Mesenchymal stem cell (in vitro differentiated cells and primary cell): ENCODE measurements around the gene PPM1N. TPM values are rescaled to one million over a fixed set of nuclear protein-coding genes. Genes with fewer than 3 reads are reported as not detected.

Experiments used
- DNase-seq: peaks from one replicate; pipeline ENCODE4 v3.0.0-alpha.2; 2013
- H2AFZ ChIP-seq: one replicate; pipeline ENCODE4 v1.6.1; 2013; ENCODE audit warnings: low read depth, mild to moderate bottlenecking, control low read depth, inconsistent platforms, low read length, moderate library complexity
- H2AK5ac ChIP-seq: 2 replicates; pipeline ENCODE4 v1.6.1; 2013; ENCODE audit warnings: low read length, moderate library complexity, mild to moderate bottlenecking, inconsistent platforms; ENCODE audit not compliant: severe bottlenecking
- H2BK120ac ChIP-seq: one replicate; pipeline ENCODE4 v1.6.1; 2013; ENCODE audit warnings: low read depth, mild to moderate bottlenecking, inconsistent platforms, low read length, moderate library complexity
- H2BK12ac ChIP-seq, 2 experiments: one replicate each; pipeline ENCODE4 v1.6.1; 2013; ENCODE audit warnings: inconsistent platforms in 2 of 2, low read length in 2 of 2, mild to moderate bottlenecking in 2 of 2, moderate library complexity in 2 of 2, control low read depth in 1 of 2
- H2BK15ac ChIP-seq: one replicate; pipeline ENCODE4 v1.6.1; 2013; ENCODE audit warnings: mild to moderate bottlenecking, low read depth, inconsistent platforms; ENCODE audit not compliant: poor library complexity, severe bottlenecking
- H2BK5ac ChIP-seq: 2 replicates; pipeline ENCODE4 v1.6.1; 2013; ENCODE audit warnings: low read depth, mild to moderate bottlenecking, low read length, control low read depth, inconsistent platforms; ENCODE audit not compliant: poor library complexity, severe bottlenecking
- H3K14ac ChIP-seq, 2 experiments: one replicate each; pipeline ENCODE4 v1.6.1; 2013; ENCODE audit warnings: inconsistent platforms in 2 of 2, low read length in 2 of 2, control low read depth in 1 of 2, mild to moderate bottlenecking in 1 of 2, moderate library complexity in 1 of 2
- H3K18ac ChIP-seq, 2 experiments: one replicate each; pipeline ENCODE4 v1.6.1; 2013; ENCODE audit warnings: inconsistent platforms in 2 of 2, low read length in 2 of 2, control low read depth in 1 of 2, low read depth in 1 of 2, mild to moderate bottlenecking in 1 of 2
- H3K23ac ChIP-seq, 2 experiments: one replicate each; pipeline ENCODE4 v1.6.1; 2013; ENCODE audit warnings: inconsistent platforms in 2 of 2, low read length in 2 of 2, mild to moderate bottlenecking in 2 of 2, moderate library complexity in 2 of 2, control low read depth in 1 of 2
- H3K27ac ChIP-seq: 2 replicates; pipeline ENCODE4 v1.5.1; 2013; ENCODE audit warnings: mild to moderate bottlenecking, moderate library complexity, low read length, control low read depth, inconsistent platforms; ENCODE audit not compliant: poor library complexity, severe bottlenecking
- H3K27me3 ChIP-seq, 2 experiments: 2 replicates each; pipeline versions ENCODE4 v1.6.1 to v1.7.0; 2013; ENCODE audit warnings: low read length in 2 of 2, mild to moderate bottlenecking in 2 of 2, moderate library complexity in 2 of 2, control low read depth in 1 of 2, inconsistent platforms in 1 of 2; ENCODE audit not compliant: control insufficient read depth in 1 of 2, insufficient read depth in 1 of 2
- H3K36me3 ChIP-seq, 2 experiments: 2 replicates each; pipeline versions ENCODE4 v1.6.1 to v1.7.0; 2013; ENCODE audit warnings: low read length in 2 of 2, control low read depth in 1 of 2, inconsistent platforms in 1 of 2, low read depth in 1 of 2, mild to moderate bottlenecking in 1 of 2; ENCODE audit not compliant: insufficient read depth in 2 of 2, control insufficient read depth in 1 of 2
- H3K4ac ChIP-seq, 2 experiments: one replicate each; pipeline ENCODE4 v1.6.1; 2013; ENCODE audit warnings: inconsistent platforms in 2 of 2, low read length in 2 of 2, mild to moderate bottlenecking in 2 of 2, moderate library complexity in 2 of 2, control low read depth in 1 of 2, low read depth in 1 of 2
- H3K4me1 ChIP-seq: 2 replicates; pipeline ENCODE4 v1.6.1; 2013; ENCODE audit warnings: low read depth, low read length, control low read depth; ENCODE audit not compliant: control insufficient read depth, insufficient read depth
- H3K4me2 ChIP-seq: 2 replicates; pipeline ENCODE4 v1.6.1; 2013; ENCODE audit warnings: low read length, mild to moderate bottlenecking, inconsistent platforms; ENCODE audit not compliant: poor library complexity, severe bottlenecking
- H3K4me3 ChIP-seq, 2 experiments: 2 replicates each; pipeline versions ENCODE4 v1.5.1 to v1.7.0; 2013; ENCODE audit warnings: low read length in 2 of 2, mild to moderate bottlenecking in 2 of 2, control low read depth in 1 of 2, low read depth in 1 of 2; ENCODE audit not compliant: insufficient read depth in 1 of 2
- H3K79me1 ChIP-seq: replicated peaks from 2 replicates; pipeline ENCODE4 v1.6.1; 2013; ENCODE audit warnings: mild to moderate bottlenecking, control low read depth, low read length, inconsistent platforms; ENCODE audit not compliant: poor library complexity, severe bottlenecking
- H3K9ac ChIP-seq: 2 replicates; pipeline ENCODE4 v1.7.0; 2013; ENCODE audit warnings: mild to moderate bottlenecking, low read length, moderate library complexity
- H3K9me3 ChIP-seq: 2 replicates; pipeline ENCODE4 v1.7.0; 2013; ENCODE audit warnings: mild to moderate bottlenecking, low read length; ENCODE audit not compliant: control insufficient read depth
- H4K8ac ChIP-seq: one replicate; pipeline ENCODE4 v1.6.1; 2013; ENCODE audit warnings: inconsistent platforms, mild to moderate bottlenecking, low read length, moderate library complexity
- H4K91ac ChIP-seq: one replicate; pipeline ENCODE4 v1.6.1; 2013; ENCODE audit warnings: mild to moderate bottlenecking, low read length, inconsistent platforms
- WGBS: methylation state at CpG from one replicate; pipeline ENCODE4 v1.1.7; 2013; ENCODE audit warnings: mixed read lengths; 5-methylcytosine and 5-hydroxymethylcytosine counted together
- polyA plus RNA-seq, 2 experiments: library from polyadenylated mRNA; stranded (reverse); fragments of 200-250 nt; gene quantifications; one replicate each; pipeline ENCODE4 v1.2.3, GENCODE V29; 2013

The PPM1N gene, protein sequence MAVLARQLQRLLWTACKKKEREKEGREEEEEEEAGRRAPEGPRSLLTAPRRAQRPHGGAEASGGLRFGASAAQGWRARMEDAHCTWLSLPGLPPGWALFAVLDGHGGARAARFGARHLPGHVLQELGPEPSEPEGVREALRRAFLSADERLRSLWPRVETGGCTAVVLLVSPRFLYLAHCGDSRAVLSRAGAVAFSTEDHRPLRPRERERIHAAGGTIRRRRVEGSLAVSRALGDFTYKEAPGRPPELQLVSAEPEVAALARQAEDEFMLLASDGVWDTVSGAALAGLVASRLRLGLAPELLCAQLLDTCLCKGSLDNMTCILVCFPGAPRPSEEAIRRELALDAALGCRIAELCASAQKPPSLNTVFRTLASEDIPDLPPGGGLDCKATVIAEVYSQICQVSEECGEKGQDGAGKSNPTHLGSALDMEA
- polyA plus RNA-seq (2013, experiment 1 of 2) = 2.3 TPM
- 2.1 TPM for polyA plus RNA-seq (2013, experiment 2 of 2)

- WGBS = 3% methylated on average over 66 of the region's 89 CpGs
- no peaks in the 10 kb centered on the region for H3K79me1 ChIP-seq
- H2AK5ac ChIP-seq = no peak within 1 kb of the TSS
- H3K9ac ChIP-seq = peak within 1 kb of the TSS; percentile 41
- peak within 1 kb of the TSS; percentile 29 for H3K18ac ChIP-seq
- no peak within 1 kb of the TSS for H3K27ac ChIP-seq
- peak; percentile 51 for DNase-seq
- H2BK5ac ChIP-seq = no peak within 1 kb of the TSS
- H4K8ac ChIP-seq = peak within 1 kb of the TSS; percentile 51
- peak within 1 kb of the TSS; percentile 30 to 72 for H3K4me3 ChIP-seq
- H3K23ac ChIP-seq = peak within 1 kb of the TSS in 1 of 2 experiments; percentile 48
- no peak within 1 kb of the TSS for H3K4ac ChIP-seq
- peak within 1 kb of the TSS in 1 of 2 experiments; percentile 37 for H2BK12ac ChIP-seq
- no peak within 1 kb of the TSS for H2BK120ac ChIP-seq
- H2AFZ ChIP-seq = no peak within 1 kb of the TSS
- peaks cover 22% of the 10 kb centered on the region for H3K4me1 ChIP-seq
- H2BK15ac ChIP-seq = peak within 1 kb of the TSS; percentile 54
- H3K4me2 ChIP-seq = peak within 1 kb of the TSS; percentile 72
- H3K14ac ChIP-seq = peak within 1 kb of the TSS in 1 of 2 experiments; percentile 36
- H3K36me3 ChIP-seq = peaks cover 0 to 7% of the 10 kb centered on the region in 2 experiments
- no peaks in the 10 kb centered on the region for H3K9me3 ChIP-seq
- H4K91ac ChIP-seq = no peak within 1 kb of the TSS
- H3K27me3 ChIP-seq = peaks cover 31 to 39% of the 10 kb centered on the region in 2 experiments
These were observed at the start of gene PPM1N for GRCh38 chr19:45498411-45499195. Gene PPM1N (plus strand): TSS chr19:45498443. CDS start chr19:45498473, 30 bp downstream.

DNA sequence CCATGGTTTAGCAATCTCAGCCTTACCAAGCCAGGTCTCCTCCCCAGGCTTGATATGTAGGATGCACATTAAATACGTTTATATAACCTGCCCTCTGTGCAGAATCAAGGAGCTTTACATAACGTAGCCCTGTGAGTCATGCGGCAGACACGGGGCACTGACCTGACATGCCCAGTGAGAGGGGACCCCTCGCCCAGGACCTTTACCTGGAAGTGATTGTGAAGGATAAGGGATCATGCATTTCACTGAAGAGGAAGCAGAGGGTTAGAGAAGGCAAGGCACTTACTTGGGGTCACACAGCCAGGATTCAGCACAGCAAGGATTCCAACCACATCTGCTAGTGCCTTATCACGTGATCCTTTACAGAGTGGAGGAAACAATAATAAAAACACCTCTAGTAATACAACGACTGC lies 49.4 kb upstream of the PPM1N start:
- Histone ChIP-seq H4K91ac (no peak overlapping the region), H4K8ac (no peak overlapping the region), H2BK12ac (no peak overlapping the region), H3K4me1 (peaks cover 22% of the 10 kb centered on the region), H2BK120ac (no peak overlapping the region), H3K9ac (peak overlapping the region; percentile 99), H2BK15ac (no peak overlapping the region), H3K9me3 (no peaks in the 10 kb centered on the region), H2AFZ (no peak overlapping the region), H3K4me2 (no peak overlapping the region), H2AK5ac (no peak overlapping the region), H3K18ac (no peak overlapping the region), H2BK5ac (no peak overlapping the region), H3K14ac (no peak overlapping the region), H3K23ac (no peak overlapping the region), H3K27ac (no peak overlapping the region), H3K4me3 (no peak overlapping the region), H3K27me3 (no peaks in the 10 kb centered on the region), H3K79me1 (no peaks in the 10 kb centered on the region), H3K4ac (no peak overlapping the region), H3K36me3 (no peaks in the 10 kb centered on the region)
- 45% methylated on average over 7 of the region's 7 CpGs for WGBS
- DNase-seq = peak; percentile 70

- H2BK15ac ChIP-seq = no peak overlapping the region
- H2BK5ac ChIP-seq = no peak overlapping the region
- H2BK12ac ChIP-seq = no peak overlapping the region
- H3K27me3 ChIP-seq = no peaks in the 10 kb centered on the region
- H2AFZ ChIP-seq = no peak overlapping the region
- no peak overlapping the region for H3K27ac ChIP-seq
- peak overlapping the region in 1 of 2 experiments; percentile 92 for H3K4me3 ChIP-seq
- no peak overlapping the region for H4K91ac ChIP-seq
- H2BK120ac ChIP-seq = no peak overlapping the region
- H3K9ac ChIP-seq = peak overlapping the region; percentile 99
- H3K9me3 ChIP-seq = no peaks in the 10 kb centered on the region
- H3K4ac ChIP-seq = peak overlapping the region in 1 of 2 experiments; percentile 13
- no peak overlapping the region for H3K23ac ChIP-seq
- H3K4me2 ChIP-seq = peak overlapping the region; percentile 74
- H3K36me3 ChIP-seq = no peaks in the 10 kb centered on the region
- no peaks in the 10 kb centered on the region for H3K79me1 ChIP-seq
- DNase-seq = peak; percentile 37
- peak overlapping the region; percentile 41 to 59 for H3K18ac ChIP-seq
- no peak overlapping the region for H3K14ac ChIP-seq
- WGBS = 76% methylated on average over 4 of the region's 5 CpGs
- no peak overlapping the region for H2AK5ac ChIP-seq
- peaks cover 17% of the 10 kb centered on the region for H3K4me1 ChIP-seq
- H4K8ac ChIP-seq = peak overlapping the region; percentile 56
These were observed 48.3 kb upstream of the PPM1N start for GRCh38 chr19:45450012-45450333.
